PC-3 (cell line): ENCODE results near the gene MYO5B. TPM values are rescaled to one million over a fixed set of nuclear protein-coding genes. Genes with fewer than 3 reads are reported as not detected.
A peak's percentile ranks its signal among the peaks of the same experiment; 100 is the strongest.
"Not testable (repeated sequence)": the region's sequence is repeated elsewhere in the genome, so short reads cannot be mapped to it uniquely, and the experiment has no call there.

Experiments
- ATAC-seq: fragments of 200-7000 bp; cut with Tn5 transposase; 2 replicates; pipeline ENCODE4 v1.9.1; 2020; ENCODE audit warnings: mild to moderate bottlenecking, moderate library complexity
- Bru-seq: library from RNA; stranded (reverse); fragments of 400-500 nt; gene quantifications from one replicate; lab custom pipeline; 2021; lab: Mats Ljungman, UMichigan
- BruChase-seq, 2 experiments: library from RNA; stranded (reverse); fragments of 400-500 nt; gene quantifications; one replicate each; lab custom pipeline; 2021; lab: Mats Ljungman, UMichigan
- BruUV-seq: library from RNA; stranded (reverse); fragments of 400-500 nt; replicated peaks from 2 replicates; lab custom pipeline; 2021; lab: Mats Ljungman, UMichigan
- CTCF ChIA-PET: fragments of 300-600 bp; sonication (Branson Sonifier 250); formaldehyde crosslinking; loops from one replicate; lab custom pipeline; 2022; ENCODE audit warnings: antibody characterized with exemption; lab: Charles Lee
- POLR2A ChIA-PET: fragments of 300-600 bp; sonication (Branson Sonifier 250); formaldehyde crosslinking; loops from one replicate; lab custom pipeline; 2022; ENCODE audit warnings: antibody characterized with exemption; ENCODE audit not compliant: unreplicated experiment; lab: Charles Lee
- DNase-seq: peaks from one replicate; pipeline ENCODE4 v3.0.0-alpha.2; 2015
- H2AFZ ChIP-seq: fragments of 300-600 bp; sonication (generic); 2 replicates; pipeline ENCODE4 v1.6.0; 2016; ENCODE audit warnings: antibody characterized with exemption, low read length
- H3F3A ChIP-seq: fragments of 300-600 bp; sonication (generic); one replicate; pipeline ENCODE4 v1.6.0; 2017; ENCODE audit warnings: antibody characterized with exemption, low read length, control low read depth, mild to moderate bottlenecking; ENCODE audit not compliant: unreplicated experiment
- H3K27ac ChIP-seq: fragments of 300-600 bp; sonication (generic); 2 replicates; pipeline ENCODE4 v1.5.1; 2016; ENCODE audit warnings: mild to moderate bottlenecking, low read length
- H3K27me3 ChIP-seq: fragments of 300-600 bp; sonication (generic); 2 replicates; pipeline ENCODE4 v1.6.1; 2016; ENCODE audit warnings: low read length, mixed read lengths
- H3K36me3 ChIP-seq: fragments of 300-600 bp; sonication (generic); 2 replicates; pipeline ENCODE4 v1.6.1; 2016; ENCODE audit warnings: low read depth, mixed run types, low read length, mixed read lengths
- H3K4me1 ChIP-seq: fragments of 300-600 bp; sonication (generic); 2 replicates; pipeline ENCODE4 v1.5.1; 2016; ENCODE audit warnings: low read length; ENCODE audit not compliant: insufficient read depth
- H3K4me2 ChIP-seq: fragments of 300-600 bp; sonication (generic); 2 replicates; pipeline ENCODE4 v1.6.0; 2016; ENCODE audit warnings: low read length
- H3K4me3 ChIP-seq: fragments of 300-600 bp; sonication (generic); 2 replicates; pipeline ENCODE4 v1.5.1; 2016; ENCODE audit warnings: mild to moderate bottlenecking, low read length, mixed read lengths
- H3K79me2 ChIP-seq: fragments of 300-600 bp; sonication (generic); 2 replicates; pipeline ENCODE4 v1.6.1; 2017; ENCODE audit warnings: low read length, mixed read lengths
- H3K9ac ChIP-seq: fragments of 300-600 bp; sonication (generic); 2 replicates; pipeline ENCODE4 v1.6.0; 2016; ENCODE audit warnings: mild to moderate bottlenecking, low read length
- H3K9me2 ChIP-seq: fragments of 300-600 bp; sonication (generic); replicated peaks from 2 replicates; pipeline ENCODE4 v1.6.1; 2016; ENCODE audit warnings: mixed run types, low read length, mixed read lengths
- H3K9me3 ChIP-seq: fragments of 300-600 bp; sonication (generic); 2 replicates; pipeline ENCODE4 v1.6.1; 2016; ENCODE audit warnings: low read length, mixed read lengths
- H4K20me1 ChIP-seq: fragments of 300-600 bp; sonication (generic); 2 replicates; pipeline ENCODE4 v1.6.1; 2016; ENCODE audit warnings: low read length, mixed read lengths
- EZH2 ChIP-seq: fragments of 300-600 bp; sonication (generic); IDR thresholded peaks from one replicate; pipeline ENCODE4 v1.6.1; 2017; ENCODE audit warnings: antibody characterized with exemption, mild to moderate bottlenecking, low read length; ENCODE audit not compliant: unreplicated experiment
- EZH2phosphoT487 ChIP-seq: fragments of 300-600 bp; sonication (generic); IDR thresholded peaks from 2 replicates; pipeline ENCODE4 v1.6.1; 2018; ENCODE audit warnings: mild to moderate bottlenecking, antibody characterized with exemption, low read length, borderline replicate concordance
- intact Hi-C: fragments of 100-400 bp; cut with micrococcal nuclease; formaldehyde crosslinking; loops from 2 replicates; pipeline ENCODE4 v1.9.0; 2023
- long read RNA-seq: library from polyadenylated mRNA; unstranded; transcript quantifications from one replicate; pipeline ENCODE4 v2.0.0, GENCODE V29; 2021; ENCODE audit not compliant: unreplicated experiment
- total RNA-seq: library from RNA; depleted of rRNA; stranded (reverse); fragments of >200 nt; gene quantifications from 2 replicates; pipeline ENCODE4 v1.2.3, GENCODE V29; 2014; rRNA removed
- TF ChIP-seq, protein P1 (sequence below): fragments of 300-600 bp; sonication (generic); conservative IDR thresholded peaks from 2 replicates; pipeline ENCODE4 v1.5.1; 2017; ENCODE audit warnings: antibody characterized with exemption, low read depth, mild to moderate bottlenecking, low read length

Gene MYO5B
- total RNA-seq = 10.4 and 10.7 TPM in 2 replicates
- percentile 59 among the genes with signal in this experiment for Bru-seq, nascent RNA
- BruChase-seq, experiment 1, labeled RNA remaining after a 6-hour chase = percentile 51 among the genes with signal in this experiment
- BruChase-seq, experiment 2, labeled RNA remaining after a 2-hour chase = percentile 49 among the genes with signal in this experiment
- long read RNA-seq, partial matches to known transcripts = 11 of 31 reads
- long read RNA-seq, other reads (novel, unspliced or antisense) = 17 of 31 reads

GRCh38 chr18:50194631-50195532, at the start of gene MYO5B:
Gene MYO5B (minus strand): TSS chr18:50195147. CDS start chr18:50194793, 354 bp downstream.
- H3K4me3 ChIP-seq = peak within 1 kb of the TSS; percentile 71
- H3K9me3 ChIP-seq = no peaks in the 10 kb centered on the region
- H3K9me2 ChIP-seq = no peaks in the 10 kb centered on the region
- peak within 1 kb of the TSS; percentile 79 for H3K4me2 ChIP-seq
- peak; percentile 72 for ATAC-seq
- H3K4me1 ChIP-seq = peaks cover 13% of the 10 kb centered on the region; the same call in 1 of the 2 replicates
- H3K9ac ChIP-seq = peak within 1 kb of the TSS; percentile 68
- H3K27ac ChIP-seq = 0 out of 2 replicates have a peak within 1 kb of the TSS, but pooled peaks have one; percentile 13
- TF ChIP-seq EZH2 = no peak
- TF ChIP-seq, protein P1, sequence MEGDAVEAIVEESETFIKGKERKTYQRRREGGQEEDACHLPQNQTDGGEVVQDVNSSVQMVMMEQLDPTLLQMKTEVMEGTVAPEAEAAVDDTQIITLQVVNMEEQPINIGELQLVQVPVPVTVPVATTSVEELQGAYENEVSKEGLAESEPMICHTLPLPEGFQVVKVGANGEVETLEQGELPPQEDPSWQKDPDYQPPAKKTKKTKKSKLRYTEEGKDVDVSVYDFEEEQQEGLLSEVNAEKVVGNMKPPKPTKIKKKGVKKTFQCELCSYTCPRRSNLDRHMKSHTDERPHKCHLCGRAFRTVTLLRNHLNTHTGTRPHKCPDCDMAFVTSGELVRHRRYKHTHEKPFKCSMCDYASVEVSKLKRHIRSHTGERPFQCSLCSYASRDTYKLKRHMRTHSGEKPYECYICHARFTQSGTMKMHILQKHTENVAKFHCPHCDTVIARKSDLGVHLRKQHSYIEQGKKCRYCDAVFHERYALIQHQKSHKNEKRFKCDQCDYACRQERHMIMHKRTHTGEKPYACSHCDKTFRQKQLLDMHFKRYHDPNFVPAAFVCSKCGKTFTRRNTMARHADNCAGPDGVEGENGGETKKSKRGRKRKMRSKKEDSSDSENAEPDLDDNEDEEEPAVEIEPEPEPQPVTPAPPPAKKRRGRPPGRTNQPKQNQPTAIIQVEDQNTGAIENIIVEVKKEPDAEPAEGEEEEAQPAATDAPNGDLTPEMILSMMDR = no peak; the same call in 1 of the 2 replicates
- TF ChIP-seq EZH2phosphoT487 = no peak
- no peaks in the 10 kb centered on the region for H4K20me1 ChIP-seq
- peak; percentile 69 for DNase-seq
- H3K79me2 ChIP-seq = peaks cover 31% of the 10 kb centered on the region
- BruUV-seq = no TSS peak
- peak within 1 kb of the TSS; percentile 63 for H2AFZ ChIP-seq
- intact Hi-C loops = loop anchor here (1.0 to 5.0 kb wide), 2 partner anchors 84 to 98 kb away; no protein-coding TSS in a partner anchor
- no peaks in the 10 kb centered on the region for H3K36me3 ChIP-seq
- H3F3A ChIP-seq = no peaks in the 10 kb centered on the region
- ChIA-PET POLR2A (interaction anchor here (1.0 to 1.2 kb wide), 2 partner anchors 95 to 114 kb away, joined by 6 read pairs; no protein-coding TSS in a partner anchor), CTCF (interaction anchor here (0.6 to 1.5 kb wide), 5 partner anchors 8 to 361 kb away, joined by 3 to 5 read pairs (median 4); no protein-coding TSS in a partner anchor)
- no peaks in the 10 kb centered on the region for H3K27me3 ChIP-seq

- H3K36me3 ChIP-seq, H2AFZ ChIP-seq, H3F3A ChIP-seq, H3K27me3 ChIP-seq, H3K27ac ChIP-seq, CTCF ChIA-PET, H3K9ac ChIP-seq, H3K4me1 ChIP-seq, intact Hi-C loops, H3K4me3 ChIP-seq, DNase-seq, BruUV-seq, ATAC-seq, H3K79me2 ChIP-seq, H3K9me2 ChIP-seq, H4K20me1 ChIP-seq, H3K9me3 ChIP-seq, POLR2A ChIA-PET, H3K4me2 ChIP-seq: not testable (repeated sequence)
Measured at GRCh38 chr18:50241768-50242167, 46.8 kb upstream of the MYO5B start.

DNA sequence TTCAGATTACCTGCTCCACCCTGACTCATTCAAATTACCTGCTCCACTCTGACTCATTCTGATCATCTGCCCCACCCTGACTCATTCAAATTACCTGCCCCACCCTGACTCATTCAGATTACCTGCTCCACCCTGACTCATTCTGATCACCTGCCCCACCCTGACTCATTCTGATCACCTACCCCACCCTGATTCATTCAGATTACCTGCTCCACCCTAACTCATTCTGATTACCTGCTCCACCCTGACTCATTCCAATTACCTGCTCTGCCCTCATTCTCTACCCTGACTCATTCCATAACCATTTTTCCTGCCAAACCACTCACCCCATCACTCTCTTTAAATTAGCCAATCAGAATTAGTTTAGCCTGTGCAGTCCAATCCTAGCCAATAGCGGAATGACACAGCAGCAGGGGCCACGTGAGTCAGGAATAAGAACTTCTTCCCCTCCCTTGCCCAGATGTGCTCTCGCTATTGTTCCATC, 45.2 kb upstream of the MYO5B start:
- ATAC-seq (peak; percentile 31), DNase-seq (peak; percentile 59)
- intact Hi-C loops = no loop called here

More for the DNA sequence above, 45.2 kb upstream of the MYO5B start:
- H3K9me2 ChIP-seq = no peaks in the 10 kb centered on the region
- H3K36me3 ChIP-seq = no peaks in the 10 kb centered on the region
- peak overlapping the region; percentile 77 for H3K27ac ChIP-seq
- POLR2A ChIA-PET = no interaction called here
- no peaks in the 10 kb centered on the region for H3K27me3 ChIP-seq
- H2AFZ ChIP-seq = no peak overlapping the region
- CTCF ChIA-PET = no interaction called here
- H4K20me1 ChIP-seq = no peaks in the 10 kb centered on the region
- no peak overlapping the region for H3K4me2 ChIP-seq
- H3K9ac ChIP-seq = no peak overlapping the region
- H3K9me3 ChIP-seq = no peaks in the 10 kb centered on the region
- no peaks in the 10 kb centered on the region for H3K79me2 ChIP-seq
- TF ChIP-seq, protein P1 = no peak
- TF ChIP-seq EZH2phosphoT487 (no peak), EZH2 (no peak)
- no peaks in the 10 kb centered on the region for H3K4me1 ChIP-seq
- no TSS peak for BruUV-seq
- no peaks in the 10 kb centered on the region for H3F3A ChIP-seq
- H3K4me3 ChIP-seq = no peak overlapping the region
